Measurements from ENCODE around the gene SPTSSB.

The SPTSSB gene

GRCh38 chr3:161371441-161372320, at the start of gene SPTSSB:
Gene SPTSSB, minus strand, starts transcription at chr3:161371517. Its CDS starts 25,194 bp downstream, at chr3:161346323.
- TF ChIP-seq CTCF (IDR thresholded peaks at IDR 0.05; ENCODE audit: insufficient read depth, low read length, poor library complexity, severe bottlenecking), result peak; percentile 52
- DNase-seq (ENCODE audit: extremely low read depth, insufficient read length), result peak; percentile 26
- Histone ChIP-seq H3K27me3 (replicated peaks; ENCODE audit: control insufficient read depth, insufficient read depth, low read length) (no peaks in the 10 kb centered on the region; the same call in 1 of the 2 replicates), H3K36me3 (ENCODE audit: control insufficient read depth, insufficient read depth, low read length) (no peaks in the 10 kb centered on the region), H3K4me3 (replicated peaks; ENCODE audit: low read depth, low read length) (peak within 1 kb of the TSS; percentile 49)

GRCh38 chr3:161420746-161421145, 49.4 kb upstream of the SPTSSB start:
- H3K27me3 ChIP-seq (replicated peaks; ENCODE audit: control insufficient read depth, insufficient read depth, low read length), result no peaks in the 10 kb centered on the region
- no peak for TF ChIP-seq CTCF (IDR thresholded peaks at IDR 0.05; ENCODE audit: insufficient read depth, low read length, poor library complexity, severe bottlenecking)
- no peaks in the 10 kb centered on the region for H3K36me3 ChIP-seq (ENCODE audit: control insufficient read depth, insufficient read depth, low read length)
- H3K4me3 ChIP-seq (replicated peaks; ENCODE audit: low read depth, low read length), result no peak overlapping the region
- no peak for DNase-seq (ENCODE audit: extremely low read depth, insufficient read length)

GRCh38 chr3:161419555-161420333, 48.4 kb upstream of the SPTSSB start:
- no peak for TF ChIP-seq CTCF (IDR thresholded peaks at IDR 0.05; ENCODE audit: insufficient read depth, low read length, poor library complexity, severe bottlenecking)
- Histone ChIP-seq H3K4me3 (replicated peaks; ENCODE audit: low read depth, low read length) (no peak overlapping the region), H3K27me3 (replicated peaks; ENCODE audit: control insufficient read depth, insufficient read depth, low read length) (no peaks in the 10 kb centered on the region), H3K36me3 (ENCODE audit: control insufficient read depth, insufficient read depth, low read length) (no peaks in the 10 kb centered on the region)
- DNase-seq (ENCODE audit: extremely low read depth, insufficient read length), result no peak

GRCh38 chr3:161415506-161416231, 44.4 kb upstream of the SPTSSB start:
- H3K4me3 ChIP-seq (replicated peaks; ENCODE audit: low read depth, low read length), result no peak overlapping the region
- DNase-seq (ENCODE audit: extremely low read depth, insufficient read length), result no peak
- H3K36me3 ChIP-seq (ENCODE audit: control insufficient read depth, insufficient read depth, low read length), result no peaks in the 10 kb centered on the region
- H3K27me3 ChIP-seq (replicated peaks; ENCODE audit: control insufficient read depth, insufficient read depth, low read length), result no peaks in the 10 kb centered on the region
- TF ChIP-seq CTCF (IDR thresholded peaks at IDR 0.05; ENCODE audit: insufficient read depth, low read length, poor library complexity, severe bottlenecking), result no peak

GRCh38 chr3:161414907-161415306, 43.6 kb upstream of the SPTSSB start:
- Histone ChIP-seq H3K27me3 (replicated peaks; ENCODE audit: control insufficient read depth, insufficient read depth, low read length) (no peaks in the 10 kb centered on the region), H3K4me3 (replicated peaks; ENCODE audit: low read depth, low read length) (no peak overlapping the region), H3K36me3 (ENCODE audit: control insufficient read depth, insufficient read depth, low read length) (no peaks in the 10 kb centered on the region)
- no peak for TF ChIP-seq CTCF (IDR thresholded peaks at IDR 0.05; ENCODE audit: insufficient read depth, low read length, poor library complexity, severe bottlenecking)
- no peak for DNase-seq (ENCODE audit: extremely low read depth, insufficient read length)
